ENCODE measurements around the gene C1QB.
A peak's percentile ranks its signal among the peaks of the same experiment; 100 is the strongest.
"Not testable (repeated sequence)": the region's sequence is repeated elsewhere in the genome, so short reads cannot be mapped to it uniquely, and the experiment has no call there.

The C1QB gene

GRCh38 chr1:22696610-22697009 lies 43.6 kb downstream of the C1QB start:
- DNase-seq (ENCODE audit: low spot score): no peak

GRCh38 chr1:22697980-22698379 lies 44.9 kb downstream of the C1QB start:
- DNase-seq (ENCODE audit: low spot score): no peak

GRCh38 chr1:22699681-22700520 lies 46.9 kb downstream of the C1QB start:
- peak; percentile 39 for DNase-seq (ENCODE audit: low spot score)

- no peak for DNase-seq (ENCODE audit: low spot score)
These were observed 49.5 kb downstream of the C1QB start for GRCh38 chr1:22702296-22703085.

GRCh38 chr1:22704440-22705067 lies 51.5 kb downstream of the C1QB start:
- peak; percentile 88 for DNase-seq (ENCODE audit: low spot score)

- DNase-seq (ENCODE audit: low spot score): no peak
These were observed 52.5 kb downstream of the C1QB start for GRCh38 chr1:22705586-22705985.

GRCh38 chr1:22706100-22706499 lies 53.1 kb downstream of the C1QB start:
- DNase-seq (ENCODE audit: low spot score): not testable (repeated sequence)

GRCh38 chr1:22708777-22709176 lies 55.7 kb downstream of the C1QB start:
- DNase-seq (ENCODE audit: low spot score): no peak

- DNase-seq (ENCODE audit: low spot score): peak; percentile 32
These were observed 56.2 kb downstream of the C1QB start for GRCh38 chr1:22709227-22709626.

GRCh38 chr1:22709891-22710700 lies 57.1 kb downstream of the C1QB start:
- DNase-seq (ENCODE audit: low spot score): peak; percentile 80

GRCh38 chr1:22710701-22711049 lies 57.6 kb downstream of the C1QB start, which contains the start of gene EPHB2:
Gene EPHB2 (plus strand): TSS chr1:22710839. CDS start chr1:22710983, 144 bp downstream.
- peak; percentile 91 for DNase-seq (ENCODE audit: low spot score)

- peak; percentile 72 for DNase-seq (ENCODE audit: low spot score)
These were observed 58.0 kb downstream of the C1QB start for GRCh38 chr1:22711071-22711470.
